HG03342 (cell line): ENCODE data around the gene ZDHHC8.

Experiments
- ATAC-seq: cut with Tn5 transposase; IDR thresholded peaks from one replicate; pipeline ENCODE4 v1.9.1; 2021; ENCODE audit warnings: mild to moderate bottlenecking, moderate library complexity; ENCODE audit not compliant: unreplicated experiment

ZDHHC8 gene, protein sequence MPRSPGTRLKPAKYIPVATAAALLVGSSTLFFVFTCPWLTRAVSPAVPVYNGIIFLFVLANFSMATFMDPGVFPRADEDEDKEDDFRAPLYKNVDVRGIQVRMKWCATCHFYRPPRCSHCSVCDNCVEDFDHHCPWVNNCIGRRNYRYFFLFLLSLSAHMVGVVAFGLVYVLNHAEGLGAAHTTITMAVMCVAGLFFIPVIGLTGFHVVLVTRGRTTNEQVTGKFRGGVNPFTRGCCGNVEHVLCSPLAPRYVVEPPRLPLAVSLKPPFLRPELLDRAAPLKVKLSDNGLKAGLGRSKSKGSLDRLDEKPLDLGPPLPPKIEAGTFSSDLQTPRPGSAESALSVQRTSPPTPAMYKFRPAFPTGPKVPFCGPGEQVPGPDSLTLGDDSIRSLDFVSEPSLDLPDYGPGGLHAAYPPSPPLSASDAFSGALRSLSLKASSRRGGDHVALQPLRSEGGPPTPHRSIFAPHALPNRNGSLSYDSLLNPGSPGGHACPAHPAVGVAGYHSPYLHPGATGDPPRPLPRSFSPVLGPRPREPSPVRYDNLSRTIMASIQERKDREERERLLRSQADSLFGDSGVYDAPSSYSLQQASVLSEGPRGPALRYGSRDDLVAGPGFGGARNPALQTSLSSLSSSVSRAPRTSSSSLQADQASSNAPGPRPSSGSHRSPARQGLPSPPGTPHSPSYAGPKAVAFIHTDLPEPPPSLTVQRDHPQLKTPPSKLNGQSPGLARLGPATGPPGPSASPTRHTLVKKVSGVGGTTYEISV

GRCh38 chr22:20131597-20131858 lies at the start of gene ZDHHC8:
ZDHHC8 (plus strand) TSS chr22:20131804; CDS start chr22:20131948, 144 bp downstream.
- no peak for ATAC-seq

DNA sequence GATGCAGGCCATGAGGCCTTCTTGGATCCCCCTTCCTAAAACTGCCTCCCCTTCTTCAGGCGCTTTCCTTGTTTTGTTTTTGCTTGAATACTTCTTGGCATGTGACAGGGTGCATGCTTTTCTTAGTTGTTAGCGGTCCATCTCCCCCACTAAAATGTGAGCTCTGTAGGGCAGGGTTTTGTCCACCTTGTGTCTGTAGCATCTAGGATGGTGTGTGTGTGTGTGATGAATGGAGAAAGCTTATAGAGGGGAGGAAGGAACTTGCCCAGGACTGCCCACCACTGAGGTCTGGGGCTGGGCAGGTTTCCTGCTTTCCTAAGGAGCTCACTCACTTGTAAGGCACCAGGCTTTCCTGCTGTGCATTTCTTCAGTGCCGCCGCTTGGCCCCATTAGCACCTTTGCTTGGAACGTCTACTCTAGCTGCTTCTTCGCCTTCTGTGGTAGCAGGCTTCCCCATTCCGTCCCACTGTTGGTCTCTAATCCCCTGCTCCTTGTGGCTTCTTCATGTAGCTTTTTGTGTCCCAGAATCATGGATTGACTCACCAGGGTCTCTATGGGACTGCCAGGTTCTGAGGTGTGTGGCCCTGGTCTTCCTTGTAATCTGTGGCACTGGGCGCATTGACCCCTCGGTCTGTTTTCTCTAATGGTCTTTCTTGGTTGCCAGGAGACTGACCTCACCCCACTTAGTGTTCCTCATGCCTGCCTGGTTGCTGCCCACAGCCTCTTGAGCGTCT lies 48.3 kb upstream of the ZDHHC8 start:
- ATAC-seq: no peak

DNA sequence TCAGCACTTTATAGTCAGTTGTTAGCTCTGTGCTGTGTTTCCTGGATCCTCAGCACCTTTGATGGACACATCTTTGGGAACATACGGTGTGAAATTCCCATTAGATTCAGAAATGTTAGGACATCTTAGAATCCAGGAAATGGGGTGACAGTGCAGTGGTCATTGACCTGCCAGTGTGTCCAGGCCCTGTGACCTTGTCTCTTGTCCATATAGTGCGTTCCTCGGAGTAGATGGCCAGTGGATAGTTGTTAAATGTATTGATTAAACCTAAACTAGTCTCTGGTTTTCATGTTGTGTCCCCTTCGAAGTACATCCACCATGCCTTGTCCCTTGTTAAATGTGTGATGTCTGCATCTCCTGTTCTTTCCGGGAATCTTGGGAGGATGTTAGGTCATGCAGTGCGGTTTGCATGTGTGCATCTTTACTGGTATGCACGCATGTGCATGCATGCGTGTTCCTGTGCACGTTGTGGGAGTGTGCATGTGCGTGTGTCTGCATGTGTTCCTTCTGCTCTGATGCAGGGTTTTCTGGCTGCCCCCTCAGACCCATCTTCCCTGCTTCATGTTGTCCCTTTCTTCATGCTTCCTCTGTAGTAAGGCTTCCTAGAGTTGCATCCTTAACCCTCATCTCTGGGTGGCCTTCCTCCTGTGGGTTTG lies 47.6 kb upstream of the ZDHHC8 start:
- no peak for ATAC-seq

- no peak for ATAC-seq
These were observed 46.8 kb upstream of the ZDHHC8 start for GRCh38 chr22:20084547-20085413.

- ATAC-seq: no peak
These were observed 46.0 kb upstream of the ZDHHC8 start for GRCh38 chr22:20085651-20086050.

- ATAC-seq: no peak
These were observed 45.5 kb upstream of the ZDHHC8 start for GRCh38 chr22:20086101-20086599.

- ATAC-seq: no peak
These were observed 44.8 kb upstream of the ZDHHC8 start for GRCh38 chr22:20086763-20087162.

DNA sequence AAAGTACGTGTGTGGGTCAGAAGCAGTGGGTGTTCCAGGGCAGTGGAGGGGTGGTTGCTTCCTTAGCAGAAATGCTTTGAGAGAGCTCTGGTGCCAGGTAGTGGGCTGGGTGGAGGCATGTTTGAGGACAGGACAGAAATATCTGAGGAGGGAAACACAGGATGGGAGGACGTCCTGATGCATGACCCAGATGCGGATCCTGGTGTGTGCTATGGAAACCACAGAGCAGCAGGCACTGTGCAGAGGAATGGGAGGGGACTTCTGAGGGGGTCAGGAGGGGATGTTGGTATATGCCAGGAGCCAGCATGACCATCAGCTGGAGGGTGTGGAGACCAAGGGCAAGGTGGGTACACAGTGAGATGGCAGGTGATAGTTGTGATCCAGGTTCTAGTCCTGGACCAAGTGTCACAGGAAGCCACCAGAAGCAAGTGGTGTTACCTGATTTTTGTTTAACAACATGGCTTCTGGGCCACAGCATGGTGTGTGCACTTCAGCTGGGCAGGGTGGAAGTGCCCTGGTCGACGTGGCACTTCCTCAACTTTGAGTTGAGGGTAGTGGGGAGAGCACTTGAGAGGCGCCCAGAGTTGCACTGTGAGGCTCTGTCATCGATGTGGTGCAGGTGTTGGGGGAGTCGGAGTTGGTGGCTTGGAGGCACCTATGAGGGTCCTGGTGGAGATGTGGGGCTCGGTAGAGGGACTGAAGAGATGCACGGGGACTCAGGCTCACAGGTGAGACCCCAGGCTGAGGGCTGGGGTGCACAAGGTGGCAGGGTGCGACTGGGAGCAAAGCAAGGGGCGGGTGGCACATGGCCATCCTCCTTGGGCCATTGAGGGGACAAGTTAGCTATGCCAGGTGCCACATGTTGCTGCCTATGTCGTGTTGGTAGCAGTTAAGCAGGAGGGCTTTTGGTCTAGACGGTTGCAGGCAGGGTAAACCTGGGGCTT lies 44.0 kb upstream of the ZDHHC8 start:
- no peak for ATAC-seq

GRCh38 chr22:20088263-20088648 lies 43.3 kb upstream of the ZDHHC8 start:
- ATAC-seq: no peak

DNA sequence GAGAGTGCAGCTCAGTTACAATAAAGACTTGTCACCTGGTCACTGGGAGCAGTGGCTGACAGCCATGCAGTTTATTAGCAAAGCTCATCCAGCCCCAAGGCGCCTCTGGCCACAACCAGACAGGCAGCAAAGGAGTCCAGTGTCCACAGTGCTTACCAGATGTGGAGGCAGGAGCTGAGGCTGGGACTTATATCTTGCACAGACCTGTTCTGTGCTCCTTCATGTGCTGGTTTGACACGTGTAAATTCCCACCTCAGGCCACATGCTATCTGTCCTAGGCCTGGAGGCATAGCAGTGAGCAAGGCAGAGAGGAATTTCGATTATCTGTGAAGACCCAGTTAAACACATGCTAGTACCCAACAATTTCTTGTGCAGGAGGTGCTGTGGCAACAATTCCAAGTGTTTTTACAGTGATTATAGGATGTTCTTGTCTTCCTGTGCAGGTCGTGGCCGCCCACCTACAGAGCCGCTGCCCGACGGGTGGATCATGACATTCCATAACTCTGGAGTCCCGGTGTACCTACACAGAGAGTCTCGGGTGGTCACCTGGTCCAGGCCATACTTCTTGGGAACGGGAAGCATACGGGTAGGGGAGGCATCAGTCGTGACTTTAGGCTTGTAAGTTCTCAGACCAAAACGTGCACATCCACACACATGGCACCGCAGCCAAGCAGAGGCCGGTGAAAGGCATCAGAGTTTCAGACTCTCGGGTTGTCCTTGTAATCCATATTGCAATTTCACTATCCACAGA lies 42.2 kb upstream of the ZDHHC8 start:
- ATAC-seq: no peak

DNA sequence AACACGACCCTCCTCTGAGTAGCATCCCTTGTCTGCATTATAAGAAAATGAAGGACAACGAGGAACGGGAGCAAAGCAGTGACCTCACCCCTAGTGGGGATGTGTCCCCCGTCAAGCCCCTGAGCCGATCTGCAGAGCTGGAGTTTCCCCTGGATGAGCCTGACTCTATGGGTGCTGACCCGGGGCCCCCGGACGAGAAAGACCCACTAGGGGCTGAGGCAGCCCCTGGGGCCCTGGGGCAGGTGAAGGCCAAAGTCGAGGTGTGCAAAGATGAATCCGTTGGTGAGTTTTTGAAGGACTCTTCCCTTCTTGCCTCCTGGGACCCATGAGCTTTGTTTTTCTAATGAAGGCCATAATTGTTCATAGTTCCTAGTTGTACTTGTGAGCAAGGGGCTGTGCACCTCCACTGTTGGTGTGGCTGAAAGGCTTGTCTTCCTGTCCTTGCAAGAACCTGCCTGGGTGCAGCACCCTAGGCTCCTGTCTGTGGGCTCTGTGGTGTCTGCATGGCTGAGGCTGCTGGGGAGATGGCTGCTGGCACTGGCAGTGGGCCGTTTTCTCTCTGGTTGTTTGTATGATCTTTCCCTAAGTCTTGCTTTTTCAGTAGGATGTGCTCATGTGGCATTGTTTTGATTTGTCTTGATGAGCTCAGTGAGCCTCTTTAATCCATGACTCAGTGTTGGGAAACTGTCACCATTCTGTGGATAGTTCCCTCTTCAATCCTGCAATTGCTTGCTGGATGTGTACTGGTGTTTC lies 41.5 kb upstream of the ZDHHC8 start:
- ATAC-seq: no peak

DNA sequence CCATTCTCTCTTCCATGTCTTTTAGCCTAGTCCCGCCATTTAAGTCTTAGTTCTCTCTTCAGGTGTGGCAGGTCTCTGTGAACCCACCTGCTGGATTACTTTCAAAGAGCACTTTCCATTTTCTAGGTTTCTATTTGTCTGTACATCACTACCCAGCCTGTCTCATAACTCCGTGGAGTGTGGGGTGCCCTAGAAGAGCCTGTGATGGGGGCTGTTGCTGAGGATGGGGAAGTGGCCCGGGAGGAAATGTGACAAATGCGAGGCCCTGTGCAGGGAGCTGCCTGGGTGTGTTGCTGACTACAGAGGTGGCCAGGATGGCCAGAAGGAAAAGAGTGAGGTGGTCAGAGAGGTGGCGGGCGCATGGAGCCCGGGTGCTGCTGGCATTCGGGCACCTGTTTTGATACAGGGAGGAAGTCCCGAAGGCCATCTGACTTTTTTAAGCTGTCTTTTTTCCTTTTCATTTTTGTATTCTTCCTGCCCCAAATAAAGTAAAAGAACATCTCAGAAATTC lies 40.8 kb upstream of the ZDHHC8 start:
- no peak for ATAC-seq

DNA sequence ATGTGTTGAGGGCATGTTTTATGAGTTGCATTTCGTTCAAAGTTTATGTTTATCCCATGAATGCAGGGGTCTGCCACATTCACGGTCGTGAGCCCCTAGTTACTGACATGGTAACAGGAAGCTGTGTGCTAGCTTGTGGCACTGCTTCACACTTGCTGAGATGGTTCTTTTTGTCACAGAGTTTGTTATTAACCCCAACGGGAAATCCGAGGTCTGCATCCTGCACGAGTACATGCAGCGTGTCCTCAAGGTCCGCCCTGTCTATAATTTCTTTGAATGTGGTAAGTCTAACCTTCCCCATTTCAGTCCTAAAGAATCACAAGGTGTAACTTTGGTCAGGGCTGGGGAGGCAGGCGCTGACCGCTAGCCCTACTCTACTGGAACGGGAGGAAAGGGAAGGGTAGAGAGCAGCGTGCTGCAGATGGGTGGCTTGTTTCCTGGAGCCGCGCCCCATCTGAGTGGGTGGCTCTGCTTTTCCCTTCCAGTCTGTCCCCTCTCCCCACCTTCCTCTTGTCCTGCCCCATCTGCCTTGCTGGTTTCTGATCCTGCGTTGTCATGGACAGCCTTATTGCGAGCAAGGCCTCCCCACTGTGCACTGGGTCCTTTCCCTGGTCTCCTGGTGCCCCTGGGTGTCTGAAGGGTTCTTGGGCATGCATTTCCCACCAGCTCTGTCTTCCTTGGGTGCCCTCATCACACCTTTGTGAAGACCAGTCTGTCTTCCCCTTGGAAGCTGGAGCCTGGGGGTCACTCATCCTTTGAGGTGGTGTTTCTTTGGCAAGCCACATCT lies 39.7 kb upstream of the ZDHHC8 start:
- no peak for ATAC-seq

DNA sequence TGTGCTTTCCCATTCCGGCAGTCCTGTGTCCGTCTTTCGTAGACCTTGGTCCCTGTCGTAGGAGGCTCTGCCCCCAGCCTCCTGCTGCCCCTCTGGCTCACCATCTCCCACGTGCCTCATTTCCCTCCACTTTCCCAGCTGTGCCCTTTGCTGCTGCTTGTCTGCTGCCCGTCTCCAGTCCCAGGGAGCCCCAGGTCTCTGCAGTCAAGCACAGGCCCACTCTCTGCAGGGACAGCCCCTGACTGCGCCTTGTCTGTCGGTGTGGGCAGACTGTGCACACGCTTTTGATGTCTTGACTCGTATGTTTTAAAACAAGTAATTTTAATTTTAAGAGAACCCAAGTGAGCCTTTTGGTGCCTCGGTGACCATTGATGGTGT lies 39.1 kb upstream of the ZDHHC8 start:
- no peak for ATAC-seq

GRCh38 chr22:20093418-20094196 lies 38.0 kb upstream of the ZDHHC8 start:
- no peak for ATAC-seq
